Spinal cord (tissue), 10 donors: Measurements from ENCODE around the gene GPR173. TPM values are rescaled to one million over a fixed set of nuclear protein-coding genes. Genes with fewer than 3 reads are reported as not detected.
A peak's percentile ranks its signal among the peaks of the same experiment; 100 is the strongest.

Source experiments
- DNase-seq, 6 donors: peaks; one replicate each; pipeline versions ENCODE4 v3.0.0 to v3.0.0-alpha.2; 2013 to 2015; ENCODE audit warnings: low spot score in 6 of 6, low read depth in 4 of 6
- H3K27ac ChIP-seq: one replicate; pipeline ENCODE4 v1.5.1; 2013; ENCODE audit warnings: low read depth, low read length, control low read depth
- H3K27me3 ChIP-seq: one replicate; pipeline ENCODE4 v1.6.1; 2013; ENCODE audit warnings: low read length; ENCODE audit not compliant: control insufficient read depth, insufficient read depth
- H3K36me3 ChIP-seq: one replicate; pipeline ENCODE4 v1.6.1; 2013; ENCODE audit warnings: low read length; ENCODE audit not compliant: control insufficient read depth, insufficient read depth
- H3K4me1 ChIP-seq: one replicate; pipeline ENCODE4 v1.6.1; 2013; ENCODE audit warnings: low read length; ENCODE audit not compliant: control insufficient read depth, insufficient read depth
- H3K4me3 ChIP-seq: one replicate; pipeline ENCODE4 v1.5.1; 2013; ENCODE audit warnings: low read depth, low read length, control low read depth
- H3K9me3 ChIP-seq: one replicate; pipeline ENCODE4 v1.6.1; 2013; ENCODE audit warnings: low read length; ENCODE audit not compliant: control insufficient read depth, insufficient read depth
- WGBS: methylation state at CpG from one replicate; pipeline ENCODE4 v1.1.5; 2013; ENCODE audit warnings: missing lambda C conversion rate; ENCODE audit not compliant: insufficient coverage; 5-methylcytosine and 5-hydroxymethylcytosine counted together
- polyA plus RNA-seq, 2 donors: library from polyadenylated mRNA; unstranded; fragments of 120-200 nt; gene quantifications; one replicate each; pipeline ENCODE4 v1.2.1, GENCODE V29; 2013; ENCODE audit not compliant: insufficient read length in 2 of 2
- total RNA-seq, 2 donors: library from RNA; depleted of rRNA in 1 of 2; stranded (reverse); fragments of 120-200 nt in 1 of 2; fragments of >200 nt in 1 of 2; gene quantifications; one replicate each; pipeline versions ENCODE4 v1.2.3 to v1.2.4, GENCODE V29; 2013 to 2014
- donor health status: healthy.

Gene GPR173
- total and polyA plus RNA-seq, 4 donors = 12.5 to 45.4 (median 25.1) TPM

DNA sequence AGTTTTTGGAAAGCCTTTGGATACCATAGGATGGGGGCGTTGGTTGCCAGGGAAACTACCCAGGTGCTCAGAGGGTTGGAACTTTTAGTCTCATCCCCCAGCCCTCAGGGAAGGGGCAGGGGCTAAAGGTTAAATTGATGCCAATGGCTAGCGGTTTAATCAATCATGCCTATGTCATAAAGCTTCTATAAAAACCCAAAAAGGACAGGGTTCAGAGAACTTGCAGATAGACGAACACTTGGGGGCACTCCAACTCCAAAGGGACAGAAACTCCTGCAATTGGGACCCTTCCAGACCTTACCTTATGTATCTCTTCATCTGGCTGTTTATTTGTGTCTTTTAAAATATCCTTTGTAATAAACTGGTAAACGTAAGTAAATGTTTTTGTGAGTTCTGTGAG is 30.0 kb upstream of the GPR173 start:
- WGBS = 80% methylated on average over 1 of the region's 4 CpGs
- no peaks in the 10 kb centered on the region for H3K36me3 ChIP-seq
- no peaks in the 10 kb centered on the region for H3K9me3 ChIP-seq
- no peak for DNase-seq
- no peak overlapping the region for H3K4me3 ChIP-seq
- no peak overlapping the region for H3K27ac ChIP-seq
- no peaks in the 10 kb centered on the region for H3K4me1 ChIP-seq
- peaks cover 25% of the 10 kb centered on the region for H3K27me3 ChIP-seq

DNA sequence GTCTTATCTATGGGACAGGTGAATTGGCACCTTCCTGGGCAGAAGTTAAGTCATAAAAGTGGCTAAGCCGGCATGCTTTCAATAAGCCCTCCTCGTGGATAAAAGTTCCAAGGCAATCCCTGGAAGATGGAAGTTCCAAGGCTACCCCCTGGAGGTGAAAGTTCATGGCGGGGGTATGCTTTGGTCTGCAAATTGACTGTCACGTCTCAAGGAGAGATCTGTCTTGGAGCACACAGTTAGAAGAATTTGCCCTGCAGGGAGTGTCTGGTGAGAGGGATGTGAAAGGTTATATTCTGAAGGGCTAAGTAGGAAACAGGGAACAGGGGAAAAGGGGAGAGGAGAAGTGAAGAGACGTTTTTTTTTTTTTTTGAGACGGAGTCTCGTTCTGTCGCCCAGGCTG is 26.2 kb upstream of the GPR173 start:
- H3K27ac ChIP-seq = no peak overlapping the region
- H3K36me3 ChIP-seq = no peaks in the 10 kb centered on the region
- no peaks in the 10 kb centered on the region for H3K9me3 ChIP-seq
- peaks cover 17% of the 10 kb centered on the region for H3K27me3 ChIP-seq
- DNase-seq = no peak
- H3K4me3 ChIP-seq = no peak overlapping the region
- H3K4me1 ChIP-seq = no peaks in the 10 kb centered on the region
- 25% methylated on average over 4 of the region's 8 CpGs for WGBS

DNA sequence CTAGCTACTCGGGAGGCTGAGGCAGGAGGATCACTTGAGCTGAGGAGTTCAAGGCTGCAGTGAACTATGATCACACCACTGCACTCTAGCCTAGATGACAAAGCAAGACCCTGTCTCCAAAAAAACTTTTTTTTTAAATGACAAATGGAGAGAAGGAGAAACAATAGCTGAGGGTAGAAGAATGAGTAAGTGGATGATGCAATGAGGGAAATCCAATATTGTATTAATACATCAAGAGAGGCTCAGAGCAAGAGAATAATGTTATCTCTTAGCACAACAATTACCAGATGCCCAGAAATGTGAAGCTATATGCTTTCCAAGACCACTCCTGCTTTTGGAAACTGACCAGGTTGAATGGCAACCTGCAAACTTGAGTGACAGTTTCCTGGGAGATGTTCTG is 19.9 kb upstream of the GPR173 start:
- Histone ChIP-seq H3K4me3 (no peak overlapping the region), H3K4me1 (no peaks in the 10 kb centered on the region), H3K27me3 (peaks cover 15% of the 10 kb centered on the region), H3K9me3 (no peaks in the 10 kb centered on the region), H3K36me3 (no peaks in the 10 kb centered on the region), H3K27ac (no peak overlapping the region)
- DNase-seq = no peak
- 60% methylated on average over 1 of the region's 1 CpG for WGBS

DNA sequence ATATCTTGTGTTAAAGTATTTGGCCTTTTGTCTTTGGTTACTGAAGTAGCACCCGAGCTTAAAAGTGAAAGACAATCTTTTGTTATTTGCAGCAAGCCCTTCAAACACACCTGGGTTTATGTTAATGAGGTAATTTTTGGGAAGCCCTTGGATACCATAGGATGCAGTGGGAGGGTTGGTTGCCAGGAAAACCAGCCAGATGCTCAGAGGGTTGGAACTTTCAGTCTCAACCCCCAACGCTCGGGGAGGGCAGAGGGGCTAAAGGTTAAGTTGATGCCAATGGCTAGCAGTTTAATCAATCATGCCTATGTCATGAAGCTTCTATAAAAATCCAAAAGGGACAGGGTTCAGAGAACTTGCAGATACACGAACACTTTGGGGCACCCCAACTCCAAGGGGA is 17.2 kb upstream of the GPR173 start:
- H3K4me3 ChIP-seq = no peak overlapping the region
- no peaks in the 10 kb centered on the region for H3K9me3 ChIP-seq
- H3K27me3 ChIP-seq = peaks cover 22% of the 10 kb centered on the region
- H3K27ac ChIP-seq = no peak overlapping the region
- no peak for DNase-seq
- H3K4me1 ChIP-seq = no peaks in the 10 kb centered on the region
- 28% methylated on average over 3 of the region's 4 CpGs for WGBS
- H3K36me3 ChIP-seq = no peaks in the 10 kb centered on the region

DNA sequence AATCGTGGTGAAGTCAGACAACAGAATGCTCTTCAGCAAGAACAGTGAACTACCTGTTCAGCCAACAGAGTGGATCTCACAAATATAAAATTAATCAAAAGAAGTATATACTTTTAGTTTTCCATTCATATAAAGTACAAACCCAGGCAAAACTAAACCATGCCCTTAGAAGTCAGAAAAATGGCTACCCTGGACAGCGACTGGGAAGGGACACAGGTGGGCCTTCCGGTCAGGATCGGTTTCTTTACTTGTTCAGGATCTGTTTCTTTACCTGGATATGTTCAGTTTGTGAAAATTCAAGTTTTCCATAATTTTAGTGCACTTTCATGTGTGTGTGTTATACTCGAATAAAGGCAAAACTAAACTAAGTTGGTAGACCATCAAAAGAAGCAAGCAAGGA is 12.4 kb upstream of the GPR173 start:
- no peak for DNase-seq
- H3K27me3 ChIP-seq = peaks cover 26% of the 10 kb centered on the region

DNA sequence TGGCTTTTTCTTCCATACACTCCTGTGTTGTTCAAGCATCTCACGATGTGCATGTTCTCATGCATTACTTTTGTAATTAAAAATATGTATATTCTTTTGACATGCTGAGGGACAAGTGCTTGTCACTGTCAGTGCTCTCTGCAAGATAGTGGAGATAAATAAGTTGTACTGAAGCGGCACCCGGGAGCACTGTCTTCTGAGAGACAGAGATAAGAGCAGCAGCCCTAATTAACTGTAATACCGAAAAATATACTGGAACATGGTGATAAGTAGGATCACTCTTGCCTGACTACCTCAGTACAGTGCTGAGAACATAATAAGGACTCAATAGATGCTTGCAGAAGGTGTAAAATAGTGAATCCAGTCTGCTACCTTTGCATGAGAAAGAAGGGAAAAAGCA is 9.4 kb upstream of the GPR173 start:
- DNase-seq = no peak
- WGBS = no CpG with 5 or more reads among the region's 4 CpGs
- Histone ChIP-seq H3K9me3 (no peaks in the 10 kb centered on the region), H3K27ac (no peak overlapping the region), H3K27me3 (peaks cover 32% of the 10 kb centered on the region), H3K4me3 (no peak overlapping the region), H3K36me3 (no peaks in the 10 kb centered on the region), H3K4me1 (no peaks in the 10 kb centered on the region)

More for the DNA sequence above, 12.4 kb upstream of the GPR173 start:
- H3K27ac ChIP-seq = no peak overlapping the region
- WGBS = 67% methylated on average over 3 of the region's 5 CpGs
- H3K4me3 ChIP-seq = no peak overlapping the region
- no peaks in the 10 kb centered on the region for H3K4me1 ChIP-seq
- no peaks in the 10 kb centered on the region for H3K36me3 ChIP-seq
- no peaks in the 10 kb centered on the region for H3K9me3 ChIP-seq

DNA sequence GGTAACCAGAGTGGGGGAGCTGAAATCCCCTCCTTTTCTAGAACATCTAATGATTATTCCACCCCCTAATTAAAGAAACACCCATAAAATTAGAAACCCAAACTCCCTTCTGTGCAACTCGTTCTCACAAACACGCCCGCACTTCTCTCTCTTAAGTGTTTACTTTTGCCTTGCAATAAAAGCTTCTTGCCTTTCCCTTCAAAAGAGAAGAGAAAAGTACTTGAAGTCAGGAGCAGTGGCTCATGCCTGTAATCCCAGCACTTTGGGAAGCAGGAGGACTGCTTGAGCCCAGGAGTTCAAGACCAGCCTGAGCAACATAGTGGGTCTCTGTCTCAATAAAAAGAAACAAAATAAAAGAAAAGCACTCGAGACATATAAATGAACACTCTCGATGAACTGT is 3.6 kb upstream of the GPR173 start:
- WGBS = 55% methylated on average over 3 of the region's 5 CpGs
- Histone ChIP-seq H3K27ac (no peak overlapping the region), H3K4me1 (peaks cover 10% of the 10 kb centered on the region), H3K9me3 (no peaks in the 10 kb centered on the region), H3K4me3 (no peak overlapping the region), H3K27me3 (peaks cover 33% of the 10 kb centered on the region), H3K36me3 (no peaks in the 10 kb centered on the region)
- DNase-seq = no peak

DNA sequence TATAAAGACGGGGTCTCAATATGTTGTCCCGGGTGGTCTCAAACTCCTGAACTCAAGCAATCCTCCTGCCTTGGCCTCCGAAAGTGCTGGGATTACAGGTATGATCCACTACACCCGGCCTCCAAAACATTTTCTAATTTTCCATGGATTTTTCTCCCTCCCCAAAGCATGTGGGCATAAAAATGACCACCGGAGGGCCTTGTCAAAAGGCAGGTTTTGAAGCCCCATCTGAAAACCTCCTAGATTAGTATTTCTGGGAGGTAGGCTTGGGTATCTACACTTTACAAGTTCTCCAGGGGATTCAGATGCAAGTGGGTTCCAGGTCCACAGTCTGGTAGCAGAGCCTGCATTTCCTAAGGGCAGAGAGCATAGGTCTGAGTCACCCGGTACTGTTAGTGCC is 1.4 kb upstream of the GPR173 start:
- no peaks in the 10 kb centered on the region for H3K36me3 ChIP-seq
- peaks cover 30% of the 10 kb centered on the region for H3K27me3 ChIP-seq
- no peaks in the 10 kb centered on the region for H3K9me3 ChIP-seq
- peaks cover 25% of the 10 kb centered on the region for H3K4me1 ChIP-seq
- WGBS = 92% methylated on average over 4 of the region's 6 CpGs
- H3K27ac ChIP-seq = no peak overlapping the region
- no peak for DNase-seq
- H3K4me3 ChIP-seq = no peak overlapping the region

DNA sequence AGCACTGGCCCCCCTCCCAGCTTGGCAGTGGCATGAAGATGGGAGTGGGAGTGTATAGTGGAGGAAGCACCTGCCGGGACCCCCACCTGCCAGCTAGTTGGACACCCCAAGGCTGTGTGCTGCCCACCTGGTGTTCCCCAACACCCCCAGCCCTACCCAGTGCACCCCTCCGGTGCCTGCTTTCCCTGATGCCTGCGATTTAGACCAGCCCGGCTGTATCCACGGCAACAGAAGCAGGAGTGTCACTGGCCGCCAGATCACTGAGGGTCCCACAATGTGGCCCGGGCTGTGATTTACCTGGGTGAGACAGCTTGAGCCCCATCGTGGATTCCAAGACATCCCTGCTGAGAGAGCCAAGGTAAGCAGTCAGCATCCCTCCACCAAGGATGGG is 533 bp downstream of the GPR173 start:
- peaks cover 24% of the 10 kb centered on the region for H3K27me3 ChIP-seq
- H3K27ac ChIP-seq = no peak overlapping the region
- no peaks in the 10 kb centered on the region for H3K36me3 ChIP-seq
- WGBS = 19% methylated on average over 7 of the region's 8 CpGs
- H3K9me3 ChIP-seq = no peaks in the 10 kb centered on the region
- peak in 2 of 6 donors; percentile 12 to 18 for DNase-seq
- peak overlapping the region; percentile 60 for H3K4me3 ChIP-seq
- peaks cover 25% of the 10 kb centered on the region for H3K4me1 ChIP-seq

DNA sequence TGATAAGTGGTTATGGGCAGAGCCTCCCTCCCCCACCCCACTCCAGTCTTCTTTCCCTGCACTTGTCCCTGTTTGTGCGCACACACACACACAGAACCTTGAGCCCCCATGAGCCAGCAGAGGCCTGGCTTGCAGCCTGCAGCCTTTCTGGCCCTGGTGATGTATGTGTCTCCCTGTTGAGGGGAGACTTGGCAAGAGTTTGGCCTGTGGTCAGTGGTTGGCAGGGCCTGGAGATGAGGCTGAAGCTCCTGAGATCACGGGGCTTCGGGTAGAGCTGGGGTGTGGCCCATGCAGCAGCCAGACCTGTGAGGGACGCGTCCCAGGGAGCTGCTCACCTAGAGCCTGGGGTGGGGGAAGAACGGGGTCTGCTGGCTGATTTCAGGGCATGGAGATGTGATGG is 2.3 kb downstream of the GPR173 start:
- Histone ChIP-seq H3K36me3 (peaks cover 3% of the 10 kb centered on the region), H3K4me1 (peaks cover 25% of the 10 kb centered on the region), H3K27me3 (peaks cover 14% of the 10 kb centered on the region), H3K9me3 (no peaks in the 10 kb centered on the region), H3K4me3 (no peak overlapping the region), H3K27ac (no peak overlapping the region)
- WGBS = 61% methylated on average over 6 of the region's 6 CpGs
- DNase-seq = peak in 1 of 6 donors; percentile 36
